ENCODE measurements around the gene BAHCC1.

The BAHCC1 gene

GRCh38 chr17:81433656-81434055, 38.4 kb downstream of the BAHCC1 start:
- 93% methylated on average over 21 of the region's 24 CpGs for whole genome bisulfite sequencing (ENCODE audit: insufficient coverage)
- no peak overlapping the region for H3K4me3 ChIP-seq (ENCODE audit: control insufficient read depth in 1 of 7, extremely low read depth in 1 of 7, insufficient read depth in 4 of 7, low read depth in 2 of 7, low read length in 6 of 7)
- no peaks in the 10 kb centered on the region for H3K27me3 ChIP-seq (replicated peaks in 2 of 5; ENCODE audit: control insufficient read depth in 4 of 5, insufficient read depth in 5 of 5, low read length in 4 of 5)
- H3K36me3 ChIP-seq (ENCODE audit: control insufficient read depth in 4 of 4, insufficient read depth in 4 of 4, low read length in 3 of 4) = peaks cover 0 to 22% (median 0%) of the 10 kb centered on the region in 4 experiments
- ChIA-PET CTCF (no interaction called here), POLR2A (no interaction called here)
- H3K9me3 ChIP-seq (ENCODE audit: control extremely low read depth in 1 of 5, control insufficient read depth in 4 of 5, insufficient read depth in 2 of 5, low read depth in 1 of 5, low read length in 4 of 5) = no peaks in the 10 kb centered on the region
- DNase-seq = no peak
- H3K27ac ChIP-seq (ENCODE audit: insufficient read depth in 1 of 2, low read depth in 1 of 2, low read length in 2 of 2, poor library complexity in 1 of 2, severe bottlenecking in 2 of 2) = no peak overlapping the region
- H3K4me1 ChIP-seq (ENCODE audit: control extremely low read depth in 1 of 4, control insufficient read depth in 4 of 4, insufficient read depth in 4 of 4, low read length in 3 of 4) = peaks cover 0 to 91% (median 73%) of the 10 kb centered on the region in 4 experiments

GRCh38 chr17:81434072-81434471, 38.8 kb downstream of the BAHCC1 start:
- H3K9me3 ChIP-seq (ENCODE audit: control extremely low read depth in 1 of 5, control insufficient read depth in 4 of 5, insufficient read depth in 2 of 5, low read depth in 1 of 5, low read length in 4 of 5) = no peaks in the 10 kb centered on the region
- 96% methylated on average over 15 of the region's 15 CpGs for WGBS (ENCODE audit: insufficient coverage)
- peaks cover 0 to 22% (median 0%) of the 10 kb centered on the region in 4 experiments for H3K36me3 ChIP-seq (ENCODE audit: control insufficient read depth in 4 of 4, insufficient read depth in 4 of 4, low read length in 3 of 4)
- no peak overlapping the region for H3K4me3 ChIP-seq (ENCODE audit: control insufficient read depth in 1 of 7, extremely low read depth in 1 of 7, insufficient read depth in 4 of 7, low read depth in 2 of 7, low read length in 6 of 7)
- ChIA-PET CTCF (no interaction called here), POLR2A (no interaction called here)
- no peak for DNase-seq
- peaks cover 0 to 91% (median 72%) of the 10 kb centered on the region in 4 experiments for H3K4me1 ChIP-seq (ENCODE audit: control extremely low read depth in 1 of 4, control insufficient read depth in 4 of 4, insufficient read depth in 4 of 4, low read length in 3 of 4)
- no peak overlapping the region for H3K27ac ChIP-seq (ENCODE audit: insufficient read depth in 1 of 2, low read depth in 1 of 2, low read length in 2 of 2, poor library complexity in 1 of 2, severe bottlenecking in 2 of 2)
- H3K27me3 ChIP-seq (replicated peaks in 2 of 5; ENCODE audit: control insufficient read depth in 4 of 5, insufficient read depth in 5 of 5, low read length in 4 of 5) = no peaks in the 10 kb centered on the region

- H3K27me3 ChIP-seq (replicated peaks in 2 of 5; ENCODE audit: control insufficient read depth in 4 of 5, insufficient read depth in 5 of 5, low read length in 4 of 5) = no peaks in the 10 kb centered on the region
- POLR2A ChIA-PET = no interaction called here
- no peak for DNase-seq
- H3K36me3 ChIP-seq (ENCODE audit: control insufficient read depth in 4 of 4, insufficient read depth in 4 of 4, low read length in 3 of 4) = peaks cover 0 to 22% (median 0%) of the 10 kb centered on the region in 4 experiments
- 78% methylated on average over 7 of the region's 17 CpGs for WGBS (ENCODE audit: insufficient coverage)
- CTCF ChIA-PET = interaction anchor here (0.9 kb wide), 1 partner anchor 88 kb away, joined by 3 read pairs; no protein-coding TSS in a partner anchor
- H3K4me1 ChIP-seq (ENCODE audit: control extremely low read depth in 1 of 4, control insufficient read depth in 4 of 4, insufficient read depth in 4 of 4, low read length in 3 of 4) = peaks cover 0 to 91% (median 72%) of the 10 kb centered on the region in 4 experiments
- no peak overlapping the region for H3K27ac ChIP-seq (ENCODE audit: insufficient read depth in 1 of 2, low read depth in 1 of 2, low read length in 2 of 2, poor library complexity in 1 of 2, severe bottlenecking in 2 of 2)
- H3K9me3 ChIP-seq (ENCODE audit: control extremely low read depth in 1 of 5, control insufficient read depth in 4 of 5, insufficient read depth in 2 of 5, low read depth in 1 of 5, low read length in 4 of 5) = no peaks in the 10 kb centered on the region
- H3K4me3 ChIP-seq (ENCODE audit: control insufficient read depth in 1 of 7, extremely low read depth in 1 of 7, insufficient read depth in 4 of 7, low read depth in 2 of 7, low read length in 6 of 7) = no peak overlapping the region
These were observed 39.6 kb downstream of the BAHCC1 start for GRCh38 chr17:81434681-81435417.

GRCh38 chr17:81435652-81436293, 40.5 kb downstream of the BAHCC1 start:
- POLR2A ChIA-PET = no interaction called here
- Histone ChIP-seq H3K4me3 (ENCODE audit: control insufficient read depth in 1 of 7, extremely low read depth in 1 of 7, insufficient read depth in 4 of 7, low read depth in 2 of 7, low read length in 6 of 7) (no peak overlapping the region), H3K27ac (ENCODE audit: insufficient read depth in 1 of 2, low read depth in 1 of 2, low read length in 2 of 2, poor library complexity in 1 of 2, severe bottlenecking in 2 of 2) (no peak overlapping the region), H3K27me3 (replicated peaks in 2 of 5; ENCODE audit: control insufficient read depth in 4 of 5, insufficient read depth in 5 of 5, low read length in 4 of 5) (no peaks in the 10 kb centered on the region), H3K9me3 (ENCODE audit: control extremely low read depth in 1 of 5, control insufficient read depth in 4 of 5, insufficient read depth in 2 of 5, low read depth in 1 of 5, low read length in 4 of 5) (no peaks in the 10 kb centered on the region), H3K36me3 (ENCODE audit: control insufficient read depth in 4 of 4, insufficient read depth in 4 of 4, low read length in 3 of 4) (peaks cover 0 to 22% (median 0%) of the 10 kb centered on the region in 4 experiments), H3K4me1 (ENCODE audit: control extremely low read depth in 1 of 4, control insufficient read depth in 4 of 4, insufficient read depth in 4 of 4, low read length in 3 of 4) (peaks cover 0 to 91% (median 71%) of the 10 kb centered on the region in 4 experiments)
- CTCF ChIA-PET = interaction anchor here (0.9 to 1.4 kb wide), 3 partner anchors 20 to 87 kb away, joined by 3 to 4 read pairs (median 3); no protein-coding TSS in a partner anchor
- DNase-seq = no peak
- 90% methylated on average over 4 of the region's 10 CpGs for whole genome bisulfite sequencing (ENCODE audit: insufficient coverage)

GRCh38 chr17:81436294-81436849, 41.1 kb downstream of the BAHCC1 start:
- no peaks in the 10 kb centered on the region for H3K27me3 ChIP-seq (replicated peaks in 2 of 5; ENCODE audit: control insufficient read depth in 4 of 5, insufficient read depth in 5 of 5, low read length in 4 of 5)
- CTCF ChIA-PET = interaction anchor here (0.9 to 1.4 kb wide), 4 partner anchors 21 to 71 kb away, joined by 3 to 4 read pairs (median 3); no protein-coding TSS in a partner anchor

GRCh38 chr17:81437191-81437651, 42.0 kb downstream of the BAHCC1 start:
- Histone ChIP-seq H3K36me3 (ENCODE audit: control insufficient read depth in 4 of 4, insufficient read depth in 4 of 4, low read length in 3 of 4) (peaks cover 0 to 27% (median 1%) of the 10 kb centered on the region in 4 experiments), H3K27me3 (replicated peaks in 2 of 5; ENCODE audit: control insufficient read depth in 4 of 5, insufficient read depth in 5 of 5, low read length in 4 of 5) (no peaks in the 10 kb centered on the region), H3K4me3 (ENCODE audit: control insufficient read depth in 1 of 7, extremely low read depth in 1 of 7, insufficient read depth in 4 of 7, low read depth in 2 of 7, low read length in 6 of 7) (peak overlapping the region in 1 of 7 experiments; percentile 10), H3K27ac (ENCODE audit: insufficient read depth in 1 of 2, low read depth in 1 of 2, low read length in 2 of 2, poor library complexity in 1 of 2, severe bottlenecking in 2 of 2) (no peak overlapping the region), H3K4me1 (ENCODE audit: control extremely low read depth in 1 of 4, control insufficient read depth in 4 of 4, insufficient read depth in 4 of 4, low read length in 3 of 4) (peaks cover 0 to 80% (median 65%) of the 10 kb centered on the region in 4 experiments), H3K9me3 (ENCODE audit: control extremely low read depth in 1 of 5, control insufficient read depth in 4 of 5, insufficient read depth in 2 of 5, low read depth in 1 of 5, low read length in 4 of 5) (no peaks in the 10 kb centered on the region)
- DNase-seq = no peak
- WGBS (ENCODE audit: insufficient coverage) = 75% methylated on average over 7 of the region's 10 CpGs
- ChIA-PET POLR2A (interaction anchor here (0.6 kb wide), 1 partner anchor 9 kb away, joined by 3 read pairs; no protein-coding TSS in a partner anchor), CTCF (interaction anchor here (0.7 to 1.4 kb wide), 5 partner anchors 22 to 70 kb away, joined by 3 to 4 read pairs (median 3); no protein-coding TSS in a partner anchor)

More at GRCh38 chr17:81436294-81436849, 41.1 kb downstream of the BAHCC1 start:
- Histone ChIP-seq H3K4me3 (ENCODE audit: control insufficient read depth in 1 of 7, extremely low read depth in 1 of 7, insufficient read depth in 4 of 7, low read depth in 2 of 7, low read length in 6 of 7) (no peak overlapping the region), H3K9me3 (ENCODE audit: control extremely low read depth in 1 of 5, control insufficient read depth in 4 of 5, insufficient read depth in 2 of 5, low read depth in 1 of 5, low read length in 4 of 5) (no peaks in the 10 kb centered on the region), H3K4me1 (ENCODE audit: control extremely low read depth in 1 of 4, control insufficient read depth in 4 of 4, insufficient read depth in 4 of 4, low read length in 3 of 4) (peaks cover 0 to 89% (median 69%) of the 10 kb centered on the region in 4 experiments), H3K36me3 (ENCODE audit: control insufficient read depth in 4 of 4, insufficient read depth in 4 of 4, low read length in 3 of 4) (peaks cover 0 to 20% (median 0%) of the 10 kb centered on the region in 4 experiments), H3K27ac (ENCODE audit: insufficient read depth in 1 of 2, low read depth in 1 of 2, low read length in 2 of 2, poor library complexity in 1 of 2, severe bottlenecking in 2 of 2) (no peak overlapping the region)
- POLR2A ChIA-PET = interaction anchor here (0.6 kb wide), 1 partner anchor 8 kb away, joined by 3 read pairs; no protein-coding TSS in a partner anchor
- 96% methylated on average over 16 of the region's 19 CpGs for WGBS (ENCODE audit: insufficient coverage)
- DNase-seq = no peak

Measured in common myeloid progenitor, CD34-positive (primary cell).